Stimulated activated naive CD8-positive, alpha-beta T cell treated with anti-CD3 and anti-CD28 coated beads, Interleukin-15, Interleukin-2, amounts not matched to agents 100 ng/mL and 50 ng/mL, for 24 hours (primary cell): ENCODE results near the gene SART1.
"Not testable (repeated sequence)": the region's sequence is repeated elsewhere in the genome, so short reads cannot be mapped to it uniquely, and the experiment has no call there.

Experiments used
- H3K27ac Mint-ChIP-seq: one replicate; pipeline ENCODE4 v1.8.0; 2021; ENCODE audit warnings: mild to moderate bottlenecking, mixed read lengths
- H3K27me3 Mint-ChIP-seq: one replicate; pipeline ENCODE4 v1.8.0; 2021; ENCODE audit warnings: mixed read lengths
- H3K36me3 Mint-ChIP-seq: one replicate; pipeline ENCODE4 v1.8.0; 2021; ENCODE audit warnings: low read depth, mixed read lengths
- H3K4me1 Mint-ChIP-seq: one replicate; pipeline ENCODE4 v1.8.0; 2021; ENCODE audit warnings: low read depth, mixed read lengths
- H3K4me3 Mint-ChIP-seq: one replicate; pipeline ENCODE4 v1.8.0; 2021; ENCODE audit warnings: mild to moderate bottlenecking, mixed read lengths
- H3K9me3 Mint-ChIP-seq: one replicate; pipeline ENCODE4 v1.8.0; 2021; ENCODE audit warnings: mixed read lengths

The SART1 gene

GRCh38 chr11:66020618-66021357 lies 59.3 kb downstream of the SART1 start:
- Mint-ChIP-seq H3K4me3 (no peak overlapping the region), H3K4me1 (peaks cover 31% of the 10 kb centered on the region), H3K27ac (no peak overlapping the region), H3K9me3 (no peaks in the 10 kb centered on the region), H3K36me3 (no peaks in the 10 kb centered on the region), H3K27me3 (peaks cover 8% of the 10 kb centered on the region)

DNA sequence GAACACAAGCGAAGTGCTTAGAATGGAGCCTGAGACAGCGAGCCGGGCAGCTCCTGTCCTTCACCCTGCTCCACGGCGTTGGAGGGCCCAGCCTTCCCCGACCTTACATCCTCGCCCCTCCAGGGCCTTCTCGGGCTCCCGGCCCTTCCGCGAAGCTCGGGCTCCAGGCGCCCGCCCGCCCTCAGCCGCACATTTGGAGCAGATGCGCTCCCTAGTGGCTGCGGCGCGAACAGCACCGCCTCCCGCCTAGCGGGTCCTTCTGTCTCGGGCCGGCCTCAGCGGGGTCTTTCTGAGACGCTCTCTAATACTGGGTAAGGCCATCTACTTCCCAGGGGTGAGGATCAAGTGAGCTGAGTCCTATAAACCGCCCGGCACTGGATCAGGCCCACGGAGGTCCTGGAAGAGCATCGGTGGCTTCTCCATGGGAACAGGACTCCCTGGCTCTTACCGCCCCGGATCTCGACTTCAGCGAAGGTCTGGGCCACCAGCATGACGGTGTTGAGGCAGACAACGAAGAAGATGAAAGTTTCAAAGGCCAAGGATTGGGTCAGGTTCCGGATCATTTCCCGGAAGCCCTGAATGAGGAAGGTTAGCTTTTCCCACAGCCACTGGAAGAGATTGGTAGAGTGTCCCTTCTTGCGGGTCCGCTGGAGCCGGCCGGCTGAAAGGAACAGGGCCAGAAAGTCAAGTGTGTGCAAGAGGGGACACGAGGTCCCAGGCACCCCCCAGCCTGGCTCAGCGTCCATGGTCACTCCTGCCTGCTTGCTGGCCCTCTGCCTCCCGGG lies 61.1 kb downstream of the SART1 start:
- H3K27me3 Mint-ChIP-seq = peaks cover 8% of the 10 kb centered on the region
- peak overlapping the region; percentile 23 for H3K4me3 Mint-ChIP-seq
- H3K27ac Mint-ChIP-seq = no peak overlapping the region
- H3K36me3 Mint-ChIP-seq = no peaks in the 10 kb centered on the region
- peaks cover 29% of the 10 kb centered on the region for H3K4me1 Mint-ChIP-seq
- no peaks in the 10 kb centered on the region for H3K9me3 Mint-ChIP-seq

DNA sequence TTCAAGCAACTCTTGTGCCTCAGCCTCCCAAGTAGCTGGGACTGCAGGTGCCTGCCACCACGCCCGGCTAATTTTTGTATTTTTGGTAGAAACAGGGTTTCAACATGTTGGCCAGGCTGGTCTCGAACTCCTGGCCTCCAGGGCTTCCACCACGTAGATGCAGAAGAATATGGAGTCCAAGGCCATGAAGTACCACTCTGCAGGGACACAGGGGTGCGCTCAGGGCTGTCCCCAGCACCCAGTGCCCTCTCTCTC lies 61.6 kb downstream of the SART1 start:
- H3K27ac Mint-ChIP-seq, H3K27me3 Mint-ChIP-seq, H3K4me3 Mint-ChIP-seq, H3K36me3 Mint-ChIP-seq, H3K9me3 Mint-ChIP-seq: not testable (repeated sequence)
- H3K4me1 Mint-ChIP-seq = peaks cover 27% of the 10 kb centered on the region

GRCh38 chr11:66026017-66026529 lies 64.5 kb downstream of the SART1 start, which contains the start of gene CATSPER1:
Gene CATSPER1 (minus strand): TSS chr11:66026479. CDS start chr11:66026379, 100 bp downstream.
- no peak within 1 kb of the TSS for H3K27ac Mint-ChIP-seq
- H3K27me3 Mint-ChIP-seq = peaks cover 8% of the 10 kb centered on the region
- no peaks in the 10 kb centered on the region for H3K9me3 Mint-ChIP-seq
- no peaks in the 10 kb centered on the region for H3K36me3 Mint-ChIP-seq
- H3K4me3 Mint-ChIP-seq = no peak within 1 kb of the TSS
- peaks cover 17% of the 10 kb centered on the region for H3K4me1 Mint-ChIP-seq
